ENCODE measurements around the gene DGKG. TPM values are rescaled to one million over a fixed set of nuclear protein-coding genes. Genes with fewer than 3 reads are reported as not detected.

DGKG gene
- total RNA-seq, 1 donor from 2014 or later, result 1.4 TPM

GRCh38 chr3:186281176-186281575 lies 80.9 kb downstream of the DGKG start:
- ATAC-seq, result no peak
- no peak for DNase-seq (ENCODE audit: low spot score)

GRCh38 chr3:186280737-186281136 lies 81.3 kb downstream of the DGKG start:
- ATAC-seq, result no peak

DNA sequence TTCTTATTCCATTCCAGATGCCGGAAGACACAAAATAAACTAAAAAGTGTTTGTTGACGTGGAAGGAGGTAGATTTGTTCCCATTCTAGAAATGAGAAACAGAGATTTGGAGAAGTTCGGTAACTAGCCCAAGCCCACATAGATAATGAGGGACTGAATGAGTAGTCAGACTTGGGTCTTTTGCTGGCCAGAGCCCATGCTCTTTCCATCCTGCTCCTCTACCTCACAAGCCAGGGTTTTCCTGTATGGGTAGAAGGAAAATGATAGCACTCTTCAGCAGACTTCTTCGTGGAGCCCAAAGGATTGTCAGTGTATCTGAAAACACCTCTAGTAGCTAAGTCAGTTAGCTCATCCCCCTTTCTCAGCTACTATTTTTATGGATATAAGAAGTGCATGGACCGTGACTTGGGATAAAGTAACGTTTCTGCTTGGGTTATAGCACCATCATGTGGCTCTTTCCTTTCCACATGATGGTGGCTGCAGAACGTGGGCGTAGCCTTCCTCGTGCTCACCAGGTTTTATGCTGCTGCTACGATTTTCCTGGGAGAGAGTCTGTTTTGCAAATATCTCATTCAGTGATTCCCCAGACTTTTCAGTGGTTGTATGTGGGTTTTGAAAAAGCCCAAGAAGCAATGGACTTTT lies 84.6 kb downstream of the DGKG start:
- ATAC-seq, result peak; percentile 80
- DNase-seq (ENCODE audit: low spot score), result no peak

More at GRCh38 chr3:186280737-186281136, 81.3 kb downstream of the DGKG start:
- DNase-seq (ENCODE audit: low spot score), result no peak

DNA sequence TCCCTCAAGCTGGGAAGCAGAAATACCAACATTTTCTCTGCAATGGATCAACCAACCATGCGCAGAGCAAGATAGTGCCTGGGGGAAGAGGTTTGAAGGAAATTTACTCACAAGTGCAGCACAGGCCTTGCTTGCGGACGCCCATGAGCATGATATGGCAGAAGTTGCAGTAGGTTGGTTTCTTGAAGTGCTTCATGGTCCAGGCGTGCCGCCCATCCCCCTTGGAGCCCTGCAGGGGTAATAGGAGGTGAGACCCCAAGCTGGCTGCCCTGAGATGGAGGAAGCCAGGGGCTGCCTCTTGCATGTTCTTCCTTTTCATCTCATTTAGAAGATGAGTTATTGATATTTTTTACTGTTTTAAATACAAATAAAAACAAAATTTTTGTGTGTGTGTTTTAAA lies 86.6 kb downstream of the DGKG start:
- DNase-seq (ENCODE audit: low spot score), result no peak
- no peak for ATAC-seq

- ATAC-seq (no peak), DNase-seq (ENCODE audit: low spot score) (no peak)
These were observed 88.4 kb downstream of the DGKG start for GRCh38 chr3:186273586-186273985.

DNA sequence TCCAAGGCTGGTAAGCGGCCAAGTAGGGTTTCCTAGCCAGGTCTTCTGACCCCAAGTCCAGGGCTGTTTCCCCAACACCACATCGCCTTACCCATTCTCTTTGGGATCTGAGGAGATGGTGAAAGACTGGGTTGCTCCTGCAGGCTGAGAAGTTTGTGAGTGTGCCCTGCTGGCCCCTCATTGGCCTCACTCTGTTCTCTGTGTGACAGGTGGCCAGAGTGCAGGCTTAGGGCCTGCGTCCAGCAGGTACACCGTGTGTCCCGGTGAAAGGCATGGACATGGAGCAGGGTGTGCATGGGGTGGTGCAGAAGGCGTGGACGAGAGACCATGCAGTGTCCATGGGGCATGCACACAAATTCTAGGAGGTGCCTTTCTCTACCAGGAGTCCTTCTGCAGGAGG lies 91.3 kb downstream of the DGKG start:
- ATAC-seq, result no peak
- DNase-seq (ENCODE audit: low spot score), result no peak

DNA sequence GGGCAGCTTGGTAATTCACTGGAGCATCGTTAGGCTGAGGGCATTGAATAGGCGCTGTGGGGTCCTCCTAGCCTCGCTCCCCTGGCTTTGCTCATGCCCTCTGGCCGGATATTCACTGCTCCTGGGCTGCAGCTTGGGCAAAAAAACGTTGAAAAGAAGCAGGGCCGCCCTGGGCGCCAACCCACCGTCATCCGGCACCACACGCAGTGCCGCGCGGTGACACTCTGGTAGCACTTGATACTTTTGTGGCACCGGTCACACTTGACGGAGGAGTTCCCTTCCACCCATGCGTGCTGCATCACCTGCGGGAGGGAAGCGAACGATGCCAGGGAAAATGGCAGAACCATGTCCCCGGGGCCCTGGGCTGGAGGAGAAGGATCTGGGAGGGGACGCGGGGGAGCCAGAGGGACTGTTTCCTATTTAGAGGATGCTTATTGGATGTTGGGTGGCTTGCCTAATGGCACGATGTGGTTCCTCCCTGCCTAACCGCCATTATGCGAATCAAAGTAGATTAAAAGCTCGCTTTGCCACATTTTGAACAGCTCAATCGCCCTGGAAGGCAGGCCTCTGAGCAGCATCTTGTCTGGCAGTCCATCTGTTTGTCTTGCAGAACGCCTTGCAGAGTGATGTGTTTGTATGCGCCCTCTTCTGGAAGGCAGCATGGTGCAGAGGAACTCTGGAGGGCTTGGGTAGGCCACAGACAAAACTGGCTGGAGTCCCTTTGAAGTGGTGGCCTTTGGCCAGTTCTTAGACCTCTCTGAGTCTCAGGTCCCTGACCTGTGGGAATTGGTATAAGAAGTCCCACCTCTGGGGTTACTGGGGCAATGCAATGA lies 93.2 kb downstream of the DGKG start:
- ATAC-seq (no peak), DNase-seq (ENCODE audit: low spot score) (no peak)

GRCh38 chr3:186267758-186268157 lies 94.3 kb downstream of the DGKG start:
- DNase-seq (ENCODE audit: low spot score) (no peak), ATAC-seq (peak; percentile 79)

DNA sequence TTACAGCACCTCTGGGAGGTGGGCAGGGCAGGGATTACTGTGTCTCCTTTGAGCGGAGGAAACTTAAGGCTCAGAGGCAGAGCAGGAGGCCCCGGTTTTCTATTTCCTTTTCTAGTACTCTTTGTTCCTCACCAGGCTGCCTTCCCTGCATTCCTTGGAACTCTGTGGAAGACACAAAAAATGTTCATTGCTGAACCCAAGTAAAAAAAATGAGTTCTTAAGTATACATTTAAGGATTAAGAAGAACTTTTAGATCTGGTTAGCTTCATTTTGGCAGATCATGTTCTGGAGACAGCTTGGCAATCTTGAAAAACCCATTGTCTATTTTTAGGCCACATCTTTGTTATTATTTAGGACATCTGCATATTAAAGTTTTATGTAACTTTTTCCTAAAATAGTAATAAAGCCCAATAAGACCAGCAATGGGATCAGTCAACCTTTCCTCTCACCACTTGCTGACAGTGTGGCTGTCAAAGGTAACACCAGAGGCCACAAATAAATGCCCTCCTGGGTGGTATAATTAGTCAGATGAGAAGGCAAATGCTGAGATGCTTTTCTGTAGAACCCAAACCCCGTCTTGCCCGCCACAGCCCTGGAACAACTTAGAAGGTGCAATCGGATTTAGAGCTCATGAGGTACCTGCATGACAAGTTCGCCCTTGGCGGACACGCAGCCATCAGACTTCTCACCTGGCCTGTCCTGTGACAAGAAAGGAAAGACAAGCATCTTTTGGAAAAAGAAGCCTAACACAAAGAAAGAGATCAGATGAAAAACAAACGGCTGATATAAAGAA lies 97.2 kb downstream of the DGKG start:
- no peak for DNase-seq (ENCODE audit: low spot score)

GRCh38 chr3:186261638-186262037 lies 100.4 kb downstream of the DGKG start:
- DNase-seq (ENCODE audit: low spot score) (no peak), ATAC-seq (peak; percentile 38)

More for the DNA sequence above, 97.2 kb downstream of the DGKG start:
- no peak for ATAC-seq

GRCh38 chr3:186260726-186261125 lies 101.3 kb downstream of the DGKG start:
- DNase-seq (ENCODE audit: low spot score) (no peak), ATAC-seq (no peak)

DNA sequence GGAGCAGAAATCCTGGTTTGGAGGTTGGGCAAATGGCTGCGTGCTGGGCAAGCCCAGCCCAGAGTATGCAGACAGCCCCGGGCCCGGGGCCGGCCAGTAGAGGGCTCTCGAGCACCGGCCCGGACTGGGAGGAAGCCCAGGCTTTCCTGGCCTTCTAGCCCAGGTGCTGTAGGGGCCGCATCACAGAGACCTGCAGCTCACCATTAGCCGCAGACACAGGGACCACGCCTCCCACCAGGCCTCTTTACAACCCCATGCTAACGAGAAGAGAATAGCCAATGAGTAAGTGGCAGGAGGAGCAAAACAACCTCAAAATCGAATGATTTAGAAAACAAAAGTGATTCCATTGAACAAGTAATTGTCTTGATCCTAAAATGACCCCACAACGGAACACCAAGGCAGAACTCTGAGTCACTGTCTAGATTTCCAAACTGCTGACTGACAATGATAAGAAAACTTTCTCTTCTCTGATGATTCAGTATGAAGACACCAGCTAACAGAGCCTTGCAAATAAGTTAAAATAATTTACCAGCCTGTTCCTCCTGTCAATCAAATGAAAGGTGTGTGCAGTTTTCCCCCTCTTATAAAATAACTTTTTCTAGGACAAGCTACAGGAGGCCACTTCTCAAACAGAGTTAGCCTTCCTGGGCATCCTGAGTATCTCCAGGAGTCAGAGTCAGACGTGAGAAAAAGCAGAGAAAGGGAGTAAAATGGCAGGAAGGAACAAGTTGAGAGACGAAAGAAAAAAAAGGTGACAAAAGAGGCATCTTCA lies 102.2 kb downstream of the DGKG start:
- DNase-seq (ENCODE audit: low spot score) (peak; percentile 75), ATAC-seq (peak; percentile 99)

DNA sequence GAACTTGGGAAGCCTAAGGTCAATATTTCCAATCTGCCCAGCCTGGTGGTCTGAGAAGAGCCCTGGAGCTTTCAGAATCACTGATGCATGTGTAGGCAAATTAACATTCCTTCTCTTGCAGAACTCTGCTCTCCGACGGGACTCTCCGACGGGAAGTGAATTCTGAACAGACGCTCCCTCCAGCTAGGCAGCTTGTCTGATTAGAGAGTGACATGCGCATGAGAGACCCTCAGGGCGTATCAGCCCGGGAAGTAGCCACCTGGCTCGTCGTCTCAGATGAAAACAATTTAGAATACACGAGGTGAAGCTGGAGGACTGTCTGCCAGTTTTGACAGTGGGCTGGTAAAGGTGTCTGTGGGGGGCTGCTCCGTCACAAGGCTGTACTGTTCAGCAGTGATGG lies 103.1 kb downstream of the DGKG start:
- no peak for ATAC-seq
- no peak for DNase-seq (ENCODE audit: low spot score)

- no peak for DNase-seq (ENCODE audit: low spot score)
- no peak for ATAC-seq
These were observed 104.2 kb downstream of the DGKG start for GRCh38 chr3:186257866-186258265.

- no peak for ATAC-seq
These were observed 106.2 kb downstream of the DGKG start for GRCh38 chr3:186255703-186256331.

GRCh38 chr3:186254676-186255650 lies 107.1 kb downstream of the DGKG start:
- DNase-seq (ENCODE audit: low spot score) (no peak), ATAC-seq (no peak)

More at GRCh38 chr3:186255703-186256331, 106.2 kb downstream of the DGKG start:
- no peak for DNase-seq (ENCODE audit: low spot score)

DNA sequence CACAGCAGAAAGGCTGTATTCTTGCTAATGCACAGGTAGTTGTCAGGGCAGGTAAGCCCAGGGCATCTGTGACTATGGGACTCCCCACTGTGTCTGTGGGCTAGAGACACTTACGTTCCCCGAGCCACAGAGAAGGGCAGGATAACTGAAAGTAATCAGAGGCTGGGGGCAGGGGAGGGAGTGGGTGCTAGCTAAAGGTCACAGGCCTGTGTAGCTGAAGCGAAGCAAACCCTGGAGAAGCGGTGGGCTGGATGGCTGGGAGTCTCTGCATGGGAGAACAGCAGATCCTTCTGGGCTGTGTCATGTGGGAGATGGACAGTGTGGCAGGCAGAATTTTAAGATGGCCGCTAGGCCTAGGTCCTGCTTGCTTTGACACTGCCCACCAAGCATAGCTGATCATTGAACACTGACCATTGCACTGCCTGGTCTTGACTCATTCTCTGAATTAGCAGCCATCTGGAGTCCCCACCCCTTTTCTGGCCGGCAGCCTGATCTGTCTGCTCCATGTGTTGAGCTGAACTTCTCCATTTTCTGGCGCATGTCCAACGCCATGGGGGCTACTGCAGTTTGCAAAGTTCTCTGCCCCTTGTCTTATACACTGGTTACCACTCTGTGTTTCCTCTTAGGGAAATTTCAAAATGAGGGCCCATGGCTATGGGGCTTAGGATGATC lies 110.0 kb downstream of the DGKG start:
- DNase-seq (ENCODE audit: low spot score) (no peak), ATAC-seq (no peak)

- ATAC-seq (no peak), DNase-seq (ENCODE audit: low spot score) (no peak)
These were observed 113.2 kb downstream of the DGKG start for GRCh38 chr3:186248850-186249249.

Measured in left lobe of liver (tissue), 2 donors.